Neuronal stem cell (in vitro differentiated cells): ENCODE results near the gene STEAP2.

Source experiments
- DNase-seq: peaks from one replicate; pipeline ENCODE4 v3.0.0-alpha.2; 2013; ENCODE audit warnings: low spot score
- H2AFZ ChIP-seq: one replicate; pipeline ENCODE4 v1.6.1; 2013; ENCODE audit warnings: mild to moderate bottlenecking, low read length, inconsistent platforms
- H2AK5ac ChIP-seq: 2 replicates; pipeline ENCODE4 v1.6.1; 2013; ENCODE audit warnings: low read depth, mild to moderate bottlenecking, inconsistent platforms, low read length, moderate library complexity, mixed read lengths
- H2BK120ac ChIP-seq: 2 replicates; pipeline ENCODE4 v1.6.1; 2013; ENCODE audit warnings: low read depth, mild to moderate bottlenecking, inconsistent platforms, low read length, moderate library complexity, mixed read lengths
- H2BK12ac ChIP-seq: one replicate; pipeline ENCODE4 v1.6.1; 2013; ENCODE audit warnings: low read length, inconsistent platforms
- H2BK15ac ChIP-seq: 2 replicates; pipeline ENCODE4 v1.6.1; 2013; ENCODE audit warnings: mild to moderate bottlenecking, low read length, inconsistent platforms, mixed read lengths
- H2BK5ac ChIP-seq: one replicate; pipeline ENCODE4 v1.6.1; 2013; ENCODE audit warnings: inconsistent platforms, mild to moderate bottlenecking, low read length, moderate library complexity
- H3K14ac ChIP-seq: one replicate; pipeline ENCODE4 v1.6.1; 2013; ENCODE audit warnings: low read length, inconsistent platforms
- H3K18ac ChIP-seq: 2 replicates; pipeline ENCODE4 v1.6.1; 2013; ENCODE audit warnings: low read length, inconsistent platforms
- H3K23ac ChIP-seq: 2 replicates; pipeline ENCODE4 v1.6.1; 2013; ENCODE audit warnings: low read depth, mild to moderate bottlenecking, mixed read lengths, low read length, inconsistent platforms; ENCODE audit not compliant: poor library complexity
- H3K27ac ChIP-seq: replicated peaks from 3 replicates; pipeline ENCODE4 v1.5.1; 2013; ENCODE audit warnings: low read length, inconsistent platforms
- H3K27me3 ChIP-seq, 3 experiments: 2 replicates each; pipeline ENCODE4 v1.6.1; 2013; ENCODE audit warnings: low read length in 3 of 3, mild to moderate bottlenecking in 2 of 3, inconsistent platforms in 1 of 3, low read depth in 1 of 3, mixed read lengths in 1 of 3, moderate library complexity in 1 of 3; ENCODE audit not compliant: control insufficient read depth in 3 of 3, insufficient read depth in 3 of 3
- H3K36me3 ChIP-seq, 2 donors: replicated peaks in 1 of 2; 2 replicates each; pipeline ENCODE4 v1.6.1; 2013; ENCODE audit warnings: low read length in 2 of 2; ENCODE audit not compliant: control insufficient read depth in 2 of 2, insufficient read depth in 2 of 2
- H3K4ac ChIP-seq: 2 replicates; pipeline ENCODE4 v1.6.1; 2013; ENCODE audit warnings: inconsistent platforms, mild to moderate bottlenecking, low read length, moderate library complexity
- H3K4me1 ChIP-seq, 2 donors: 1 replicate in 1 of 2; 2 replicates in 1 of 2; pipeline ENCODE4 v1.6.1; 2013; ENCODE audit warnings: low read length in 2 of 2, low read depth in 1 of 2; ENCODE audit not compliant: control insufficient read depth in 2 of 2, insufficient read depth in 1 of 2
- H3K4me2 ChIP-seq: one replicate; pipeline ENCODE4 v1.6.1; 2013; ENCODE audit warnings: mild to moderate bottlenecking, low read length, inconsistent platforms; ENCODE audit not compliant: insufficient read depth, poor library complexity, severe bottlenecking
- H3K4me3 ChIP-seq, 2 donors: 2 replicates each; pipeline ENCODE4 v1.5.1; 2013; ENCODE audit warnings: low read length in 2 of 2, mild to moderate bottlenecking in 2 of 2, inconsistent platforms in 1 of 2, moderate library complexity in 1 of 2
- H3K79me1 ChIP-seq: one replicate; pipeline ENCODE4 v1.6.1; 2013; ENCODE audit warnings: low read depth, mild to moderate bottlenecking, inconsistent platforms, low read length, moderate library complexity
- H3K9ac ChIP-seq: one replicate; pipeline ENCODE4 v1.6.1; 2013; ENCODE audit warnings: mild to moderate bottlenecking, low read depth, low read length, inconsistent platforms; ENCODE audit not compliant: poor library complexity
- H3K9me3 ChIP-seq, 2 donors: replicated peaks in 1 of 2; 2 replicates each; pipeline versions ENCODE3 to v1.6.1; 2013; ENCODE audit warnings: low read length in 2 of 2, mild to moderate bottlenecking in 2 of 2, inconsistent platforms in 1 of 2, low read depth in 1 of 2, mixed read lengths in 1 of 2, moderate library complexity in 1 of 2; ENCODE audit not compliant: control insufficient read depth in 2 of 2, insufficient read depth in 1 of 2
- H4K8ac ChIP-seq: one replicate; pipeline ENCODE4 v1.6.1; 2013; ENCODE audit warnings: low read depth, mild to moderate bottlenecking, inconsistent platforms, low read length, moderate library complexity
- H4K91ac ChIP-seq: one replicate; pipeline ENCODE4 v1.6.1; 2013; ENCODE audit warnings: low read length, low read depth, mild to moderate bottlenecking, inconsistent platforms; ENCODE audit not compliant: poor library complexity
- WGBS, 2 donors: extraction: QIAGEN DNeasy Blood & Tissue Kit; methylation state at CpG; one replicate each; pipeline ENCODE4 v1.1.7; 2013; ENCODE audit warnings: missing lambda C conversion rate in 2 of 2, mixed read lengths in 1 of 2; ENCODE audit not compliant: insufficient read length in 2 of 2, insufficient replicate concordance in 1 of 2; ENCODE audit errors: extremely low coverage in 2 of 2; 5-methylcytosine and 5-hydroxymethylcytosine counted together

Gene STEAP2

DNA sequence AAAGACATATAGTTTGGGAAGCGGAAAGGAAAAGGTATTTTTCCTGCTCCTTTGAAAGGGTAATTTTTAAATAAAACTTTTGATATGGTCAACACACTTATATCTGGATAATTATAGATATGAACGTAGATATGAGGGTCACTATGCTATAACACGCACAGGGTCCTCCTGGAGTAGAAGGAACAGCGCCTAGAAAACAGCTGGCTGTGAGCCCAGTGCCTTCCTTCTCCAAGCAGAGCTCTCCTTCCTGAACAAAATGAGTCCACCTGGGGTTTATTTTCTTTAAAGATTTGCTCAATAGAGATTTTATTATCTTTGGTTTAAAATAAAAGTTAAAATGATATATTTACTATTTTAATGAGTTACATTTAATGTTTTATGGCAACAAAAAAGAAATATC lies 44.2 kb upstream of the STEAP2 start:
- H3K18ac ChIP-seq, result no peak overlapping the region
- no peak overlapping the region for H3K4me2 ChIP-seq
- H3K14ac ChIP-seq, result no peak overlapping the region
- H3K23ac ChIP-seq, result no peak overlapping the region
- no peak overlapping the region for H2BK120ac ChIP-seq
- no peak overlapping the region for H2BK15ac ChIP-seq
- H3K4me3 ChIP-seq, result no peak overlapping the region
- no peak overlapping the region for H3K9ac ChIP-seq
- peaks cover 0 to 3% of the 10 kb centered on the region in 2 donors for H3K9me3 ChIP-seq
- H3K36me3 ChIP-seq, result no peaks in the 10 kb centered on the region
- WGBS, 2 donors, result no CpG with 5 or more reads among the region's 4 CpGs
- no peaks in the 10 kb centered on the region for H3K27me3 ChIP-seq
- no peak overlapping the region for H2AK5ac ChIP-seq
- no peak for DNase-seq
- no peak overlapping the region for H3K4ac ChIP-seq
- no peak overlapping the region for H4K8ac ChIP-seq
- no peak overlapping the region for H2AFZ ChIP-seq
- H4K91ac ChIP-seq, result no peak overlapping the region
- H2BK12ac ChIP-seq, result no peak overlapping the region
- H2BK5ac ChIP-seq, result no peak overlapping the region
- no peak overlapping the region for H3K27ac ChIP-seq
- H3K4me1 ChIP-seq, result no peaks in the 10 kb centered on the region
- H3K79me1 ChIP-seq, result no peaks in the 10 kb centered on the region

DNA sequence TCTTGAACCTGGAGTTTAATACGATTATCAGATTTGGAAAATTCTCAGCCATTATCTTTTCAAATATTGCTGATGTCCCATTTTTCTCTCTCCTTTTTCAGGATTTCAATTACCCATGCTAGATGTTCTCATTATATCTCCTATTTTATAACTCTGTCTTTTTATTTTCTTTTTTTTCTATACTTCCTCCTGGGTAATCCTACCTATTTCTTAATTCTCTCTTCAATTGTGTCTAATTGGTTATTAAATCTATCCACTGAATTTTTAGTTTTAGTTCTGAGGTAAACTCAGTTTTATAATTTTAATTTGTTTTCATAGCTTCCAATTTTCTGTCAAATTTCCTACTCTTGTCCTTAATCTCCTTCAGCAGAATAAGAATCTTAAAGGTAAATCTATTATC lies 41.6 kb upstream of the STEAP2 start:
- Histone ChIP-seq H2BK5ac (no peak overlapping the region), H3K27ac (no peak overlapping the region), H2BK120ac (no peak overlapping the region), H4K8ac (no peak overlapping the region), H3K27me3 (no peaks in the 10 kb centered on the region), H3K79me1 (no peaks in the 10 kb centered on the region), H3K4me2 (no peak overlapping the region), H3K4me3 (no peak overlapping the region), H2AFZ (no peak overlapping the region), H3K23ac (no peak overlapping the region), H3K4ac (no peak overlapping the region), H2BK15ac (no peak overlapping the region), H2AK5ac (no peak overlapping the region), H3K14ac (no peak overlapping the region), H3K18ac (no peak overlapping the region), H3K36me3 (no peaks in the 10 kb centered on the region), H3K4me1 (no peaks in the 10 kb centered on the region), H4K91ac (no peak overlapping the region), H3K9ac (no peak overlapping the region), H2BK12ac (no peak overlapping the region), H3K9me3 (peaks cover 0 to 3% of the 10 kb centered on the region in 2 donors)
- no CpG with 5 or more reads among the region's 1 CpG for WGBS, 2 donors
- no peak for DNase-seq

GRCh38 chr7:90172121-90172520 lies 39.4 kb upstream of the STEAP2 start:
- H3K4me2 ChIP-seq, result no peak overlapping the region
- H3K36me3 ChIP-seq, result no peaks in the 10 kb centered on the region
- H3K9me3 ChIP-seq, result peaks cover 3 to 8% of the 10 kb centered on the region in 2 donors
- no peak overlapping the region for H3K23ac ChIP-seq
- no peak overlapping the region for H2BK5ac ChIP-seq
- H3K4ac ChIP-seq, result no peak overlapping the region
- H2BK120ac ChIP-seq, result no peak overlapping the region
- H4K91ac ChIP-seq, result no peak overlapping the region
- WGBS, 2 donors, result no CpG with 5 or more reads among the region's 2 CpGs
- no peak overlapping the region for H3K14ac ChIP-seq
- H3K9ac ChIP-seq, result no peak overlapping the region
- no peak overlapping the region for H3K27ac ChIP-seq
- no peaks in the 10 kb centered on the region for H3K27me3 ChIP-seq
- no peak for DNase-seq
- no peak overlapping the region for H2BK12ac ChIP-seq
- H2BK15ac ChIP-seq, result no peak overlapping the region
- H3K79me1 ChIP-seq, result no peaks in the 10 kb centered on the region
- H3K4me3 ChIP-seq, result no peak overlapping the region
- no peak overlapping the region for H3K18ac ChIP-seq
- no peak overlapping the region for H4K8ac ChIP-seq
- H2AK5ac ChIP-seq, result no peak overlapping the region
- H3K4me1 ChIP-seq, result no peaks in the 10 kb centered on the region
- no peak overlapping the region for H2AFZ ChIP-seq

DNA sequence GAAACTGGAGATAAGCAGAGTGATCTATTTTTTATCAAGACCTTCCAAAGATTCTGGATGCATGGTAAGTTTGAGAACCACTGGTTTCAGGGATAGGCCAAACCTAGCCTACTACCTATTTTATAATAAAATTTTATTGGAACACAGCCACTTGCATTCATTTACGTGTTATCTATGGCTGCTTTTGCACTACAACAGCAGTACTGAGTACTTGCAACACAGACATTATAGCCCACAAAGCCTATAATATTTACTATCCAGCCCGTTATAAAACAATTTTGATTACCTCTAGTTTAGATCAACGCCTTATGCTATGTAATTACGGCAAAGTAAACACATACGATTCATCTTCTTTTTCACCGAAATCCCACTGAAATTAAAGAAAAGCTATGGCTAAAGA lies 38.9 kb upstream of the STEAP2 start:
- Histone ChIP-seq H2BK120ac (no peak overlapping the region), H3K79me1 (no peaks in the 10 kb centered on the region), H3K36me3 (no peaks in the 10 kb centered on the region), H3K18ac (no peak overlapping the region), H3K9ac (no peak overlapping the region), H3K4me2 (no peak overlapping the region), H3K4me3 (no peak overlapping the region), H2AFZ (no peak overlapping the region), H3K4ac (no peak overlapping the region), H2AK5ac (no peak overlapping the region), H4K91ac (no peak overlapping the region), H3K9me3 (peaks cover 3 to 8% of the 10 kb centered on the region in 2 donors), H3K23ac (no peak overlapping the region), H3K27me3 (no peaks in the 10 kb centered on the region), H2BK15ac (no peak overlapping the region), H4K8ac (no peak overlapping the region), H3K27ac (no peak overlapping the region), H3K4me1 (no peaks in the 10 kb centered on the region), H2BK12ac (no peak overlapping the region), H3K14ac (no peak overlapping the region), H2BK5ac (no peak overlapping the region)
- WGBS, 2 donors, result no CpG with 5 or more reads among the region's 6 CpGs
- no peak for DNase-seq
